Cardiac septum (tissue), 1 donor: ENCODE results near the gene CD24. TPM values are rescaled to one million over a fixed set of nuclear protein-coding genes. Genes with fewer than 3 reads are reported as not detected.

Experiments
- total RNA-seq: library from RNA; stranded (reverse); fragmentation: NEBNext Ultra II Directional; extraction: Animal tissue kit (Norgen Biotek cat#: 25700); gene quantifications from one replicate; pipeline ENCODE4 v1.2.1, GENCODE V29; 2021
- donor health status: DM: no; HTN: no; CAD: no.

The CD24 gene
- total RNA-seq, 1 donor from 2014 or later: 0.78 TPM

Other genes starting within 250 kb of the CD24 start
- 32.2 TPM for gene MTRES1, start 53.5 kb upstream of the CD24 start, total RNA-seq
- 2.1 TPM for gene BEND3, start 140.8 kb upstream of the CD24 start, total RNA-seq